ENCODE results near the gene PRDM16.

GRCh38 chr1:3315399-3316339 is 246.7 kb downstream of the PRDM16 start:
- TF ChIP-seq, protein P1, sequence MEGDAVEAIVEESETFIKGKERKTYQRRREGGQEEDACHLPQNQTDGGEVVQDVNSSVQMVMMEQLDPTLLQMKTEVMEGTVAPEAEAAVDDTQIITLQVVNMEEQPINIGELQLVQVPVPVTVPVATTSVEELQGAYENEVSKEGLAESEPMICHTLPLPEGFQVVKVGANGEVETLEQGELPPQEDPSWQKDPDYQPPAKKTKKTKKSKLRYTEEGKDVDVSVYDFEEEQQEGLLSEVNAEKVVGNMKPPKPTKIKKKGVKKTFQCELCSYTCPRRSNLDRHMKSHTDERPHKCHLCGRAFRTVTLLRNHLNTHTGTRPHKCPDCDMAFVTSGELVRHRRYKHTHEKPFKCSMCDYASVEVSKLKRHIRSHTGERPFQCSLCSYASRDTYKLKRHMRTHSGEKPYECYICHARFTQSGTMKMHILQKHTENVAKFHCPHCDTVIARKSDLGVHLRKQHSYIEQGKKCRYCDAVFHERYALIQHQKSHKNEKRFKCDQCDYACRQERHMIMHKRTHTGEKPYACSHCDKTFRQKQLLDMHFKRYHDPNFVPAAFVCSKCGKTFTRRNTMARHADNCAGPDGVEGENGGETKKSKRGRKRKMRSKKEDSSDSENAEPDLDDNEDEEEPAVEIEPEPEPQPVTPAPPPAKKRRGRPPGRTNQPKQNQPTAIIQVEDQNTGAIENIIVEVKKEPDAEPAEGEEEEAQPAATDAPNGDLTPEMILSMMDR (IDR thresholded peaks at IDR 0.05), result no peak
- no peak for TF ChIP-seq POLR2A (IDR thresholded peaks at IDR 0.05)
